Stomach (tissue), 9 donors: Measurements from ENCODE around the gene SLC25A31. TPM values are rescaled to one million over a fixed set of nuclear protein-coding genes. Genes with fewer than 3 reads are reported as not detected.

Experiments
- DNase-seq, 2 donors: peaks; one replicate each; pipeline versions ENCODE4 v3.0.0 to v3.0.0-alpha.2; 2013 to 2019
- H3K27ac ChIP-seq, 5 donors: fragments of 200-600 bp in 4 of 5; sonication (generic) in 4 of 5; one replicate each; pipeline ENCODE4 v1.5.1; 2013 to 2019; ENCODE audit warnings: mild to moderate bottlenecking in 1 of 5, moderate library complexity in 1 of 5
- H3K27me3 ChIP-seq, 3 donors: fragments of 200-600 bp; sonication (generic); one replicate each; pipeline ENCODE4 v1.5.1; 2017 to 2019; ENCODE audit warnings: mixed run types in 1 of 3
- H3K36me3 ChIP-seq, 4 donors: fragments of 200-600 bp; sonication (generic); 1 replicate in 3 of 4; 2 replicates in 1 of 4; pipeline ENCODE4 v1.5.1; 2016 to 2019
- H3K4me1 ChIP-seq, 4 donors: fragments of 200-600 bp; sonication (generic); one replicate each; pipeline ENCODE4 v1.5.1; 2016 to 2019
- H3K4me3 ChIP-seq, 4 donors: fragments of 200-600 bp; sonication (generic) in 3 of 4; one replicate each; pipeline ENCODE4 v1.5.1; 2016 to 2019; ENCODE audit warnings: mild to moderate bottlenecking in 1 of 4
- H3K9me3 ChIP-seq, 4 donors: fragments of 200-600 bp; sonication (generic); one replicate each; pipeline ENCODE4 v1.5.1; 2016 to 2019
- CTCF ChIP-seq, 7 experiments: fragments of 450-650 bp in 4 of 7; fragments of 200-600 bp in 3 of 7; sonication (generic) in 3 of 7; IDR thresholded peaks; one replicate each; pipeline ENCODE4 v1.5.1; 2016 to 2019; ENCODE audit warnings: antibody characterized with exemption in 7 of 7, control low read depth in 2 of 7, mild to moderate bottlenecking in 1 of 7
- EP300 ChIP-seq: sonication (generic); formaldehyde crosslinking; IDR thresholded peaks from one replicate; pipeline ENCODE4 v1.6.1; 2017; ENCODE audit warnings: antibody characterized with exemption
- POLR2A ChIP-seq, 4 donors: fragments of 450-650 bp; IDR thresholded peaks; one replicate each; pipeline ENCODE4 v1.6.1; 2016; ENCODE audit warnings: antibody characterized with exemption in 4 of 4, control low read depth in 2 of 4, mild to moderate bottlenecking in 1 of 4, moderate library complexity in 1 of 4
- POLR2AphosphoS5 ChIP-seq, 3 donors: sonication (generic); formaldehyde crosslinking; IDR thresholded peaks; one replicate each; pipeline ENCODE4 v1.6.1; 2016; ENCODE audit warnings: antibody characterized with exemption in 3 of 3
- WGBS, 5 donors: extraction: QIAGEN DNeasy Blood & Tissue Kit in 3 of 5; methylation state at CpG; one replicate each; pipeline versions ENCODE4 v1.1.5 to v1.1.7; 2013 to 2018; 5-methylcytosine and 5-hydroxymethylcytosine counted together
- intact Hi-C: fragments of 100-400 bp; cut with DNase I; formaldehyde crosslinking; loops from one replicate; pipeline ENCODE4 v1.15.1; 2023; ENCODE audit warnings: low total_unique reads
- polyA plus RNA-seq, 3 donors: library from polyadenylated mRNA; stranded (reverse); fragments of 200-250 nt; gene quantifications; one replicate each; pipeline ENCODE4 v1.2.3, GENCODE V29; 2013
- total RNA-seq, 5 donors: library from RNA; depleted of rRNA; stranded (reverse); fragments of >200 nt; gene quantifications; one replicate each; pipeline versions ENCODE4 v1.1.0 to v1.2.3, GENCODE V29; 2014 to 2016
- donor health status: healthy with polysubstance abuse.
- donor health status: Bipolar disorder and iron deficiency.
- donor health status: healthy.

The SLC25A31 gene
- total and polyA plus RNA-seq, 8 donors = not detected

GRCh38 chr4:127756906-127757305, 26.7 kb downstream of the SLC25A31 start:
- H3K9me3 ChIP-seq = no peaks in the 10 kb centered on the region
- H3K36me3 ChIP-seq = no peaks in the 10 kb centered on the region
- TF ChIP-seq POLR2AphosphoS5 (IDR thresholded peaks at IDR 0.05) = no peak
- no peak for TF ChIP-seq CTCF (IDR thresholded peaks at IDR 0.05)
- no peak for TF ChIP-seq EP300
- TF ChIP-seq POLR2A (IDR thresholded peaks at IDR 0.05) = no peak
- H3K27ac ChIP-seq = no peak overlapping the region
- DNase-seq = no peak
- no peak overlapping the region for H3K4me3 ChIP-seq
- intact Hi-C loops = no loop called here
- H3K4me1 ChIP-seq = no peaks in the 10 kb centered on the region
- WGBS, 5 donors = 61 to 89% (median 82%) methylated on average over 2 of the region's 2 CpGs
- H3K27me3 ChIP-seq = no peaks in the 10 kb centered on the region

- Histone ChIP-seq H3K36me3 (no peaks in the 10 kb centered on the region), H3K9me3 (no peaks in the 10 kb centered on the region), H3K27me3 (no peaks in the 10 kb centered on the region), H3K4me1 (no peaks in the 10 kb centered on the region), H3K4me3 (no peak overlapping the region), H3K27ac (no peak overlapping the region)
- intact Hi-C loops = no loop called here
- 70 to 78% (median 72%) methylated on average over 2 of the region's 2 CpGs for WGBS, 5 donors
- no peak for TF ChIP-seq EP300
- TF ChIP-seq POLR2AphosphoS5 (IDR thresholded peaks at IDR 0.05) = no peak
- TF ChIP-seq POLR2A (IDR thresholded peaks at IDR 0.05) = no peak
- TF ChIP-seq CTCF (IDR thresholded peaks at IDR 0.05) = no peak
- DNase-seq = no peak
These were observed 29.1 kb downstream of the SLC25A31 start for GRCh38 chr4:127759228-127759820.

GRCh38 chr4:127759893-127760292, 29.7 kb downstream of the SLC25A31 start:
- no peaks in the 10 kb centered on the region for H3K36me3 ChIP-seq
- no peak for DNase-seq
- no peaks in the 10 kb centered on the region for H3K27me3 ChIP-seq
- WGBS, 5 donors = 36 to 54% (median 40%) methylated on average over 3 of the region's 3 CpGs
- intact Hi-C loops = no loop called here
- no peaks in the 10 kb centered on the region for H3K4me1 ChIP-seq
- H3K4me3 ChIP-seq = no peak overlapping the region
- no peaks in the 10 kb centered on the region for H3K9me3 ChIP-seq
- no peak for TF ChIP-seq POLR2A (IDR thresholded peaks at IDR 0.05)
- no peak for TF ChIP-seq EP300
- no peak for TF ChIP-seq CTCF (IDR thresholded peaks at IDR 0.05)
- no peak for TF ChIP-seq POLR2AphosphoS5 (IDR thresholded peaks at IDR 0.05)
- no peak overlapping the region for H3K27ac ChIP-seq

- no peaks in the 10 kb centered on the region for H3K27me3 ChIP-seq
- no peak overlapping the region for H3K27ac ChIP-seq
- peak in 1 of 2 donors; percentile 10 for DNase-seq
- H3K4me1 ChIP-seq = no peaks in the 10 kb centered on the region
- WGBS, 5 donors = 36 to 52% (median 45%) methylated on average over 4 of the region's 4 CpGs
- no peak for TF ChIP-seq POLR2AphosphoS5 (IDR thresholded peaks at IDR 0.05)
- TF ChIP-seq CTCF (IDR thresholded peaks at IDR 0.05) = no peak
- TF ChIP-seq POLR2A (IDR thresholded peaks at IDR 0.05) = no peak
- no peak for TF ChIP-seq EP300
- no peak overlapping the region for H3K4me3 ChIP-seq
- H3K36me3 ChIP-seq = no peaks in the 10 kb centered on the region
- intact Hi-C loops = no loop called here
- no peaks in the 10 kb centered on the region for H3K9me3 ChIP-seq
These were observed 41.5 kb downstream of the SLC25A31 start for GRCh38 chr4:127771535-127772275.
